Heart left ventricle (tissue), 13 donors: Measurements from ENCODE around the gene ZBTB45.

Source experiments
- CTCF ChIP-seq, 12 donors: fragments of 200-600 bp; sonication (generic) in 4 of 12; IDR thresholded peaks; one replicate each; pipeline versions ENCODE4 v1.5.0 to v1.8.0; 2018 to 2022; ENCODE audit warnings: antibody characterized with exemption in 12 of 12, mild to moderate bottlenecking in 5 of 12
- POLR2A ChIP-seq, 2 donors: fragments of 450-650 bp; IDR thresholded peaks; one replicate each; pipeline ENCODE4 v1.6.1; 2017; ENCODE audit warnings: antibody characterized with exemption in 2 of 2, mild to moderate bottlenecking in 2 of 2, moderate library complexity in 2 of 2
- donor health status: ischemic (EF 13 %, LVEDD 7.1; RV severe dilation, severe dysfunction).
- donor health status: DM: no; HTN: yes; CAD: no.
- donor health status: DM: no; HTN: no; CAD: no.
- donor health status: ischemic (EF 25% LVEDD 6.9; RV normal size, moderate dysfunction).
- donor health status: ischemic (EF 25% LVEDD 5.7; RV mildly dilated, moderate dysfunction).
- donor health status: ischemic (EF 35%, LVEDD 5.7; RV mildly dilated, moderate dysfunction).
- donor health status: nonischemic (EF 11% LVEDD 7.7; RV severe dilation, severe dysfunction).
- donor health status: DM: yes; HTN: yes; CAD: no.
- donor health status: PGD.
- donor health status: ischemic (EF 29% LVEDD 5.4; RV normal size, mild dysfunction).
- donor health status: nonischemic (EF 23%, LVEDD 6.1; RV moderate dilation, normal function).

GRCh38 chr19:58538257-58539168, 18.9 kb upstream of the ZBTB45 start:
- TF ChIP-seq CTCF (IDR thresholded peaks at IDR 0.05): no peak
- TF ChIP-seq POLR2A (IDR thresholded peaks at IDR 0.05): no peak
